Measurements from ENCODE around the gene IL17D.

DNA sequence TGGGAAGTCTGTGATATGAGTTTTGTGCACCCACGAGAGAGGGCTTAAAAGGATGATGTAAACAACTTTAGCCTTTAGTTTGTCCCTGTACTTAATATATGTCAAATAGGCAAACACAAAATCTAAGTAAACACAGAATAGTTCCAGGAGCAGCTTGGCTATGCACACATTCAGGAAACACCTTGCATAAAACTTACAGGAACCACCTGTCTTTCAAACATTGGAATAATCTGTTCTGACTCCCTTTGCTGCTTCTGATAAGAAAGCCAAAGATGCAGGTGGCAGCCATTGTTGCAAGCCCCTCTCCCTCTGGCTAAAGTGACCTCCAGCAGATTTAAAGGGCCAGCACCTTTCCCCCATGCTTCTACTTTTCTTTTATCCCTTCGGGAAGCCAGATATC is 65.6 kb downstream of the IL17D start:
- TF ChIP-seq CTCF (IDR thresholded peaks at IDR 0.05) (no peak), POLR2A (IDR thresholded peaks at IDR 0.05; ENCODE audit: low read depth) (no peak), POLR2AphosphoS5 (IDR thresholded peaks at IDR 0.05) (no peak), EP300 (IDR thresholded peaks at IDR 0.05) (no peak)
